ENCODE data around the gene P2RY1.

P2RY1 gene

DNA sequence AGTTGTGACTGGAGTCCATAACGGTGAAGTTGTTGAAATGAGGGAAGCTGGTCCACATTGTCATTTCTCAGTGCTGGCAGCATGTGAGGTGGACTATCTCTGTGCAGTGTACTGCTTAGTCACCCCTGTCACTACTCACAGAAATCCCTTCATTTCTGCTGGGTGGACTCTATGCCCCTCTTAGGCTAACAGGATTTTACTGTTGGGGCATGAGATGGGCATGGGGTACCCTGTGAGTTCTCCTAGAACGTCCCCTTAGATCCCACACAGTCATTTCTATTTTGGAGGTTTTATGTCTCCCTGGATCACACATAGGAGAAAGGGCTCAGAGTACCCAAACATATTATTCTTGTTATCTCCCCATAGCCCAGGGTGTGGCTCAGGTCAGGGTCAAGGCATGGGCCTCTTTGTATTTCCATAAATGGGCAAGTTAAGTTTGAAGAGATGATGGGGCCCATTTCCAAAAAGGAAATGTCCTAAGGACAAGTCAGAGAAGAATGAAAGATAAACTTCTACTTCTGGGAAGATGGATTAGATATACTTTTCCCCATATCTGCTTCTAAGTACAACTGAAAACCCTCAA lies 15.2 kb downstream of the P2RY1 start:
- no peak for TF ChIP-seq CTCF (IDR thresholded peaks at IDR 0.05)

DNA sequence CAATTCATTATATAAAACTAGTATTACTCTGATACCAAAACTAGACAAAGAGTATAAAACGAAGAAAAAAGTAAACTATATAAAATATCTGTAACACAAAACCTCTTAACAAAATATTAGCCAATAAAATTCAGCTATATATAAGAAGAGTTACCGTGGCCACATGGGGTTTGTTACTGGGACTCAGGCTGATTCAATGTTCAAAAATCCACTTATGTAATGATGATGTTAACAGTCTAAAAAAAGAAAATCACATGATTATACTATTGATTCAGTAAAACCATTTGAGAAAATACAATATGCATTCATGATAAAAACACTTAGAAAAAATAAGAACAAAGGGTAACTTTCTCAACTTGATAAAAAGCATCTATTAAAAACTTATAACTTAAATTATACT lies 18.3 kb downstream of the P2RY1 start:
- Histone ChIP-seq H3K36me3 (no peaks in the 10 kb centered on the region), H3K27ac (no peak overlapping the region), H3K9me3 (no peaks in the 10 kb centered on the region), H3K4me1 (ENCODE audit: control insufficient read depth in 1 of 2, insufficient read depth in 1 of 2, low read depth in 1 of 2, low read length in 1 of 2) (no peaks in the 10 kb centered on the region), H3K4me3 (ENCODE audit: low read depth in 1 of 2, low read length in 1 of 2) (no peak overlapping the region), H3K27me3 (no peaks in the 10 kb centered on the region)
- no peak for TF ChIP-seq CTCF (IDR thresholded peaks at IDR 0.05)

More for the DNA sequence above, 15.2 kb downstream of the P2RY1 start:
- Histone ChIP-seq H3K36me3 (no peaks in the 10 kb centered on the region), H3K4me3 (ENCODE audit: low read depth in 1 of 2, low read length in 1 of 2) (no peak overlapping the region), H3K27ac (no peak overlapping the region), H3K4me1 (ENCODE audit: control insufficient read depth in 1 of 2, insufficient read depth in 1 of 2, low read depth in 1 of 2, low read length in 1 of 2) (no peaks in the 10 kb centered on the region), H3K9me3 (peaks cover 6% of the 10 kb centered on the region), H3K27me3 (no peaks in the 10 kb centered on the region)

GRCh38 chr3:152857082-152857481 lies 22.2 kb downstream of the P2RY1 start:
- Histone ChIP-seq H3K9me3 (no peaks in the 10 kb centered on the region), H3K27ac (no peak overlapping the region), H3K36me3 (no peaks in the 10 kb centered on the region), H3K4me3 (ENCODE audit: low read depth in 1 of 2, low read length in 1 of 2) (no peak overlapping the region), H3K27me3 (no peaks in the 10 kb centered on the region), H3K4me1 (ENCODE audit: control insufficient read depth in 1 of 2, insufficient read depth in 1 of 2, low read depth in 1 of 2, low read length in 1 of 2) (no peaks in the 10 kb centered on the region)
- no peak for TF ChIP-seq CTCF (IDR thresholded peaks at IDR 0.05)

DNA sequence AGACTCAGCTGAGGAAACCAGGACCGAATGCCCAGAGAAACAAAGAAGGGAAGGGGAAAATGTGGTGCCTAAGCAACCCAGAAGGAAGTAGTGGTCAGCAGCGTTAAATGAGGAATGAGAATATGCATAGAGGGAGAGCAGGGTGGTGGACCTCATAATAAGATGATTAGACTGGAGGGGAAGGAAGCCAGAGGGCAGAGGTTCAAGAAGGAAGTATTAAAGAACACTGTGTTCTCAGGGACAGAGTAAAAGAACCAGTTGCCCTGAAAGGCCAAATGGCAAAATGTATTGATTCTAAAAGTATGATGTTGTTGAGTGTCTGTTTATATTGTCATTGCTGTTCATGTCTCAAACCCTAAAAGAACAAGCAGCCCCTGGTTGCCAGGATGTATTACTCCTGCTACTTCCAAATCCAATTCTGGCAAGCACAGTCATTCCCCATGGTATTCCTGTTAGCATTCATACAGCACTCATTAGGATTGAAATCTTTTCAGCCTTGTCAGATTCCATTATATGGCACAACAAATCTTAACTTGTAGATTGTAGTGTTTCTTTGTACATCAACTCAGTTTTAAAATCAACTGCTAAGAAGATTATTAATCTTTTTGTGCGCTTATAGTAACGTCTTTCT lies 23.4 kb downstream of the P2RY1 start:
- Histone ChIP-seq H3K27ac (no peak overlapping the region), H3K36me3 (no peaks in the 10 kb centered on the region), H3K9me3 (no peaks in the 10 kb centered on the region), H3K27me3 (no peaks in the 10 kb centered on the region), H3K4me3 (ENCODE audit: low read depth in 1 of 2, low read length in 1 of 2) (no peak overlapping the region), H3K4me1 (ENCODE audit: control insufficient read depth in 1 of 2, insufficient read depth in 1 of 2, low read depth in 1 of 2, low read length in 1 of 2) (no peaks in the 10 kb centered on the region)
- no peak for TF ChIP-seq CTCF (IDR thresholded peaks at IDR 0.05)

DNA sequence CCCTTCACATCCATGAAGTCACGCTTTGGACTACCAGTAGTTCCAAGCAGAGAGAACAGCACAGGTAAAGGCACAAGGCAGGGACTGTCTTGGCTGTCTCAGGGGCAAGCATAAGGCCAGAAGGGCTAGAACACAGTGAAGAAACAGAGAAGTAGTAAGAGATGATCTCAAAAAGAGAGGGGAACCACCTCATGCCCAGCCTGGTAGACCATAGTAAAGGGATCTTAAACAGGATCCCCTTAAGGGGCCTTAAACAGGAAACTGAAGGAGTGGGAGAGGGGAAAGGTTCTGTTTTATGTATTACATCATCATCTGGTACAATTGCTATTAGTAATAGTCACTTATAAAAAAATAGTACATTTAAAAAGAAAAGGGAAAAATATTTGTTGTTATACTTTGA lies 25.8 kb downstream of the P2RY1 start:
- H3K4me3 ChIP-seq (ENCODE audit: low read depth in 1 of 2, low read length in 1 of 2): no peak overlapping the region
- H3K4me1 ChIP-seq (ENCODE audit: control insufficient read depth in 1 of 2, insufficient read depth in 1 of 2, low read depth in 1 of 2, low read length in 1 of 2): no peaks in the 10 kb centered on the region
- no peaks in the 10 kb centered on the region for H3K9me3 ChIP-seq
- no peak for TF ChIP-seq CTCF (IDR thresholded peaks at IDR 0.05)
- H3K27me3 ChIP-seq: no peaks in the 10 kb centered on the region
- H3K27ac ChIP-seq: no peak overlapping the region
- H3K36me3 ChIP-seq: no peaks in the 10 kb centered on the region

Data from neutrophil (primary cell).